GM13976 (cell line): Measurements from ENCODE around the gene CEP89.
A peak's percentile ranks its signal among the peaks of the same experiment; 100 is the strongest.
"Not testable (repeated sequence)": the region's sequence is repeated elsewhere in the genome, so short reads cannot be mapped to it uniquely, and the experiment has no call there.

ENCODE experiments used
- DNase-seq: peaks from one replicate; pipeline ENCODE4 v3.0.0; 2012; ENCODE audit warnings: low spot score
- CTCF ChIP-seq: IDR thresholded peaks from 2 replicates; pipeline ENCODE4 v1.5.1; 2012; ENCODE audit warnings: borderline replicate concordance, mild to moderate bottlenecking; ENCODE audit not compliant: insufficient read depth; ENCODE audit errors: extremely low read depth, missing control alignments, control extremely low read depth
- in situ Hi-C: fragments of 300-500 bp; cut with MboI; formaldehyde crosslinking; loops from one replicate; pipeline ENCODE4 v1.12.0; 2022; ENCODE audit warnings: low sequenced_read_pairs, mixed read lengths, inconsistent platforms; ENCODE audit not compliant: unreplicated experiment

Gene CEP89

DNA sequence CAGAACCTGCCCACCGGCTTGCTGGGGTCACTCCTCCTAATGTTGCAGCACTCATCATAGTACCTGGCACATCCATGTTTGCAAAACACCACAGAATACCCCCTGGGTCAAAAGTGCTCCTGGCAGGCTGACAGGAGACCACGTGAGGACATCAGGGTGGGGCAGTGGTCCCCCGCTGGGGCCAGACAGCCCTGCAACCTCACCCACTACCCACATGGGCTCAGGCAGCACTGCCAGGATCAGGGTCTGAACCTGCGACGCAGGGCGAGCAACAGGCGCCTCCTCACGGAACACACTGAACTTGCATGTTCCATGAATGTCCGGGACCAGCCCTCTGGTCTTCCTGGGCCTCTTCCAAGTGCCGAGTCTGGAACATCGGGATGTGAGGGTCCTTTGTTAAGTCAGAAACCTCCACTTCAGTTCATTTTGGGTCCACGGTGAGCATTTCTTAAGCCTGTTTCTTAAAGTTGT, 100.7 kb downstream of the CEP89 start:
- in situ Hi-C loops: no loop called here
- no peak for TF ChIP-seq CTCF
- no peak for DNase-seq

- no peak for DNase-seq
- TF ChIP-seq CTCF: no peak
- in situ Hi-C loops: no loop called here
Measured at GRCh38 chr19:32869966-32870573, 101.7 kb downstream of the CEP89 start.

- in situ Hi-C loops: no loop called here
- TF ChIP-seq CTCF: no peak
- no peak for DNase-seq
Measured at GRCh38 chr19:32869369-32869965, 102.3 kb downstream of the CEP89 start, which contains the start of gene SLC7A9. SLC7A9 (minus strand) TSS chr19:32869767; CDS start chr19:32868534, 1,233 bp downstream.

DNA sequence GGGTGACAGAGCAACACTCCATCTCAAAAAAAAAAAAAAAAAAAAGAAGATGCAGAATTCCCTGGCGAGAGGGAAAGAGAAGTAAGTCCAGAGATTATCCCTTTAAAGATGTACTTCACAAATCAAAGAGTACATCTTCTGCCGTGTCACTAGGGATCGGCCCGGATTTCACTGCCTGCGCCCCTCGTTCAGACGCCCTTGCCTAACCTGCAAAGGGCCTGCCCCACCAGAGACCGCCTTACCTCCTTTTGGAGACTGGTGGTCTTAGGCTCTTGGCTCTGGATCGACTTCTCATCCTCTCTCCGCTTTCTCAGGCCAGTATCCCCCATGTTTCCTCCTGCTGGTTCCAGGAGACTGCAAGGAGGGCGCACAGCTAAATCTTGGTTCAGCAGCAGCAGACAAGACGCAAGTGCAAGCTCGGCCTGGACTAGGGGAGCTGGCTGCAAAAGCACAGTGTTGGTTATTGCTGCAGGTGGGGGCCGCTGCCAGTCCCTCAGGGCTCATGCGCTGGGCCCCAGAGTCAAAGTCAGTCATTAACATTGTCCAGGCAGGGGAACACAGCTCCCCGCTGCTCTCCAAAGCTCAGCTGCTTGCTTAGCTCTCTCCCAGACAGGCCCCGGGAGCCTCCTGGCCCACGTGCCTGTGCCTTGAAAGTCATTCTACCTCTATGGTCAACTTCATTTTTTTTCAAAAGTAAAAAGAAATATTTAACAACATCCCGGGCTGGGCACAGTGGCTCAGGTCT, 103.4 kb downstream of the CEP89 start:
- no peak for DNase-seq
- in situ Hi-C loops: no loop called here
- no peak for TF ChIP-seq CTCF

- in situ Hi-C loops, DNase-seq: not testable (repeated sequence)
Measured at GRCh38 chr19:32867436-32867835, 104.3 kb downstream of the CEP89 start.

DNA sequence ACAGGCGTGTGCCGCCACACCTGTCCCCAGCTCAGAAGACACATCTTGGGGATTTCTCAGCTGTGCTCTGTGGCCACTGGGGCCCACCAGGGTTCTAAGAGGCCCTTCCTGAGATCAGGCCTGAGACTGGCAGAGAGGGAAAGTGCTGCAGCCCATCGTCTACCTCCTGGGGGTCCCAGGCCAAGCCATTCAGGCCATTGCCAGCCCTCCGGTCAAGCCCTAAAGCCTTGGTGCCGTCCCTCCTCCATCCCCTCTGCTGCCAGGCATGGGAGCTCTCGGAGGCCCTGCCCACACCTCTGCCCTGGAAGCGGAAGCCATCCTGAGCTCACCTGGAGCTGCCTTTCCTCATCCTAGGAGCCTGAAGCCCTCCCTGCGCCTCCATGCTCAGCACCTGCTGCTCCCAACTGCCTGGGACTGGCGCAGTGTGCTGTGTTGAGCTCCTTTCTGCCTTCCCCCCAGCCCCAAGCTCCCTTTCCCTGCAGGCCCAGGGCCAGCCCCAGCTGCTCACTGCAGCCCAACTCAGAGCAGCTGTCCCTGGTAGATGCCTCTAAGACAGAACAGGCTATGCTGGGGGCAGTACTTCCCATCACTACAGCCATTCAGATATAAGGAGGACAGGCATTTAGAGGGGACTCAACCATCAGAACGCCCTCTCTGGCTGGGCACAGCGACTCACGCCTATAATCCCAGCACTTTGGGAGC, 105.0 kb downstream of the CEP89 start:
- DNase-seq: peak; percentile 23
- no peak for TF ChIP-seq CTCF
- in situ Hi-C loops: no loop called here
